GM21390 (cell line): ENCODE data around the gene CTNNA1.

Experiments used
- ATAC-seq: cut with Tn5 transposase; IDR thresholded peaks from one replicate; pipeline ENCODE4 v1.9.1; 2021; ENCODE audit not compliant: unreplicated experiment

The CTNNA1 gene

GRCh38 chr5:138962614-138963370, 209.6 kb downstream of the CTNNA1 start:
- ATAC-seq: no peak

DNA sequence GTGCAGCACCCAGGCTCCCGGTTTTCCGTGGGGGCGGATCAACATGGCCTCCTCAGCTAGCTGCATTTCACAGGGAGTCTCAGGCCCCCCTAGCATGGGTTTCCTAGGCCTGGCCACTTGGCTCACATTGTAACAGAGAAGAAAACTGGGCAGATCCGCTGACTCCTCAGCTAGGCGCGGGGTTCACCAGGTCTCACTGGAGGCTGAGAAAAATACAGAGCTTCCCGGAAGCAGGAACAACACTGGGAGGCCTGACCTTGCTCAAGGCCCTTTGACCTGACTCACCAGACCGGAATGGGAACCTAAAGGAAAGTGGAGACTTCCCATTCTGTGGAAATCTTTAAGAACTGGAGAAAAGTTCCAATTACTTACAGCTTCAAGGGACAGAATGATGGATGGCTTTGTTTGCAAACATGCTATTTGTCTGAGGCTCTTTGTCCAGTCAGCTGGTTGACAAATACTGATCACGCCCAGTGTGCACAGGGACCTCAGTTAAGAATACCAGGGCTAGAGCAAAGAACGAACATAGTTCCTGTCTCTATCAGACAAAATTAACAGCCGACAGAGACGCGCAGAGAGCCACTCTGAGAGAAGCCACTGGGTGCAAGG, 210.6 kb downstream of the CTNNA1 start:
- no peak for ATAC-seq

- ATAC-seq: no peak
Observed at GRCh38 chr5:138964647-138965201, 211.5 kb downstream of the CTNNA1 start.

- ATAC-seq: no peak
Observed at GRCh38 chr5:138965626-138966025, 212.4 kb downstream of the CTNNA1 start.

GRCh38 chr5:138966236-138966985, 213.2 kb downstream of the CTNNA1 start:
- no peak for ATAC-seq

DNA sequence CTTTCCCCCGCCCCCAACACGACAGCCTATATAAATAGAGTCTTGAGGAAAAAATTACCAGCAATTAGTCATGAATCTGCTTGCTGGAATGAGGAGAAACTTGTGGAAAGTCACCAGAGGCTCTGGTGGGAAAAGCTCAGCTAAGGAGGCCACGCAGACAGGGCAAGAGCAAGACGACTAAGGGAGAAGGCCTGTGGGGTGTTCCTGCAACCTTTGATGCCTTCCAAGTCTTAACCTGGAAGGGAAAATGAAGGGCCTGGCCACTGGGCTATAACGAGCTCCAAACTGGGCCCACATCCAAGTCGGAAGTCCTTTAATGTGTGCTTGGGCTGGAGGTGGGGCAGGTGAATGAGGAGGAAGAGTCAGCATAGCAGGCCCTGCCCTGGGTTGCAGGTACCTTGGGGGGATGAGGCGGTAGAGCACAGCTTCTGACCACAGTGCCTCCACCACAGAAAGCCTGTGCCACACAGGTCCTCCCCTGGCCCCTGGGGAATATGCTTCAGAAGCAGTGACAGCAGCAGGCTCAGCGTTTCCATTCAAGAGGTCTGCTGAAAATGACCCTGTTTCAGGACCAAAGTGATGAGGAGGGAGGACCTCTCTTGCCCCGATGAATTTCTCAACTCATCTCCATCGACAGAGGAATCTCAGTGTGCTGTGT, 214.7 kb downstream of the CTNNA1 start:
- no peak for ATAC-seq

GRCh38 chr5:138968601-138969000, 215.4 kb downstream of the CTNNA1 start:
- ATAC-seq: no peak

DNA sequence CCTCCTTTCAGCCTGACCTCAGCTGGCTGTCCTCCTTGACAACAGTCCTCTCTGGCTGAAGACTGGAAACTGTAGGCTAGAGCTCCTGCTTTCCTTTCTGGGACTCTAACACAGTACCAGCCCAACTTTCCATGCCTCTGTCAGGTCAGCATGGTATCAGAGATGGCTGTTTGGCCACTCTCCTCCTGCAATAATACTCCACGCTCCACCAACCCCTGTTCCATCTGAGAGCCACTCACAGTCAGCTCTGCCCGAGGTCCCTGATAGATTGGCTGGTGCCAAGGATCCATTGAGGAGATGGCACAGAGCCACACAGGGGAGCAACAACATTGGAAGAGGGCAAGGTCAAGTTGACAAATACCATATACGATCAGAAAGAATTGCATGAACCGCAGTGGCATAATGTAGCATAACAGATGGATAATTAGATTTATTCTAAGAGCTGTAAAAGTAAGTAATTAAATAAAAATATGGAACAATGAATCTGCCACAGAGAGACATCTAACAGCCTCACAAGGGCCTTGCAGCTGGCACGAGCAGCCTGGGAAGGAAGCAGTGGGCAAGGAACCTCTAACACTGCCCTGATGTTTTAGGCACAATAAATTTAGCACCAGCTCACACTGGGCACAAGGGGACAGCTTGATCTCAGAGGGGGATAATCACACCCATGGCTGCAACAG, 216.2 kb downstream of the CTNNA1 start:
- ATAC-seq: no peak

DNA sequence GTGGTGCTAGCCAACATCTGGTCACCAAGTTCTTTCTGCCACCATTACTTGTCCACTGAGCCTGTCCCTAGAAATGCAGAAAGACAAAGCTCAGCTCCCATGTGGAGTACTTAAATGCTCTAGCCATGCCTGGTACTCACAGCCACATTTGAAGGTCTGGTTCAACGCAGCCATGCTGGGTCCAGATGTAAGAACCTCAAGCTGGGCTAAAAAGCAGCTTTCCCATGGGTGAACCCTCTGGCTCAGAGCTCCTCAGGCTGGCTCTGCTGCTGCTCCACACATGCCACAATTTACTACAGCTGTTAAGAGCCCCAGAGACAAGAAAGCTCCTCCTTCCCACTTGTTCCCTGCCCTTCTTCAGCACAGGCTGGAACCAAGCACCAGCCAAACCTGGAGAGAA, 219.0 kb downstream of the CTNNA1 start:
- ATAC-seq: no peak

DNA sequence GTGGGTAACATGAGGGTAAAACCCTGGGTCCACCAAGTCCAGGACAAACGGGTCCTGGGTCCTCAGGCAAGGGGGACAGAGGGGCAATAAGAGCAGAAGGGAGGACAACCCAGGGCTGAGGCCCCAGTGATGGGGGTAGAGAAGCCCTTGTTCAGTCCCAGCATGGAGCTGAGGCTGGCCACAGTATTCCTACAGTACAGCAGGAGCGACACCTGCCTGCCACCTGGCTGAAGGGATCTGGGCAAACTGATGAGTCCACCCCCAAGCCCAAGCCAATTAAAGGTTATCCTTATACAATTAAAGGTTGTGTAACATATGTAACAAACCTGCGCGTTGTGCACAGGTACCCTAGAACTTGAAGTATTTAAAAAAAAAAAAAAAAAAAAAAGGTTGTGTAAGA, 219.6 kb downstream of the CTNNA1 start:
- ATAC-seq: no peak

GRCh38 chr5:138974227-138975063, 221.2 kb downstream of the CTNNA1 start:
- no peak for ATAC-seq

- ATAC-seq: no peak
Observed at GRCh38 chr5:138975098-138975847, 222.0 kb downstream of the CTNNA1 start.

GRCh38 chr5:138978080-138978479, 224.9 kb downstream of the CTNNA1 start:
- ATAC-seq: no peak

DNA sequence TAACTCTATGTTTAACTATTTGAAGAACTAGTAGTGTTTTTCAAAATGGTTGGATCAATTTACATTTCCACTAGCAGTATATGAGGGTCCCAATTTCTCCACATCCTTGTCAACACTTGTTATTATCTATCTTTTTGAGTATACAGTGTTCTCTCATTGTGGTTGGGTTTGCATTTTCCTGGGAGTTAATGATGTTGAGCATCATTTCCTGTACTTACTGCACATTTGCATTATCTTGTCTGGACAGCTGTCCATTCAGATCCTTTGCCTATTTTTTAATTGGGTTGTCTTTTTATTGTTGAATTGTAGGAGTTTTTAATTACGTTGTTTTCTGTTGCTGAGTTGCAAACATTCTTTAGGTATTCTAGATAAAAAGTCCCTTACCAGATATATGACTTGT, 225.4 kb downstream of the CTNNA1 start:
- no peak for ATAC-seq

DNA sequence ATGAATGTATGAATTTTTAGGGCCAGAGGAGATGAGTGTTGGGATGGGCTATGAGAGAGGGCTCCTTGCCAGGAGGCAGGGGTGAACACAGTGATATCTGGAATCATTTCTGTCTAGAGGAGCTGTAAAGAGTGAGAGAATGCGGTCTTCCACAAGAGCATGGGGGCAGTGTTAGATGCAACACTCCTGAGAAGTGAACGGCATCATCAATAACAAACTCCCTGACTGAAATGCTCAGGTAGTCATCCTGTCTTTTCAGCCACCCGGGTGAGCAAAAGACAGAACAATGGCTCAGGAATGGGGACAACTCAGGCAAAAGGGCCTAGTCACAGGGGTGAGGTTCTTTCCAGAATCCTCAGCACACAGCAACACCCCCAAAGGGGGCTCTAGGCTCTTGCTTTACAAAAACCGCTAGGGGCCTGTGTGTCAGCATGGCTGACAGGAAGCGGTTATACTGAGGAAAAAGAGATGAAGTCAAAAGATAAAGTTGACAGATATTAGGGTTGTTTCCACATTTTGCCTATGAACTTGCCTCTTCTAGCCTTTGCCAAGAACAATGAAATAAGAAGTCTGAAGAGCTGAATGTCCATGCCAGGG, 226.6 kb downstream of the CTNNA1 start:
- no peak for ATAC-seq

- ATAC-seq: no peak
Observed at GRCh38 chr5:138980441-138980840, 227.2 kb downstream of the CTNNA1 start.

- ATAC-seq: no peak
Observed at GRCh38 chr5:138981131-138981530, 227.9 kb downstream of the CTNNA1 start.

GRCh38 chr5:138981586-138981985, 228.4 kb downstream of the CTNNA1 start:
- no peak for ATAC-seq

DNA sequence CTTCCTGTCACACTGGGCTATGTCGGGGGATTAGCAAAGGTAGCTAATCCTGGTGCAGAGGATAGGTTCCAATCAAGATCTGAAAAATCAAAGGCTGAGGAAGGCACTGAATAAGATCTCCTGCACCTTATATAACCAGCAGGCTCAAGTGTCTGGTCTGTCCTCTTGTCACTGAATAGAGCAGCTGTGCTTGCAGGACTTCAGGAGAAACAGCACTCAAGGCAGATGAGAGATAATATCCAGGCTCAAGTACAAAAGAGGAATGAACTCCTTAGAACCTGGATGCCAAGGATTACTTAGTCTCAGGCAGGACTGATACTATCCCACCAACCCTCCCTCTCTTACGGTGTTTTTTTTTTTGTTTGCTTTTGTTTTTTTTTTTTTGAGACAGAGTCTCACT, 230.8 kb downstream of the CTNNA1 start:
- ATAC-seq: no peak
